SK-N-SH (cell line): ENCODE measurements around the gene MAP7D2. TPM values are rescaled to one million over a fixed set of nuclear protein-coding genes. Genes with fewer than 3 reads are reported as not detected.

ENCODE experiments used
- CTCF ChIA-PET: fragments of 300-600, 350-600 bp; formaldehyde crosslinking; extraction: SDS; loops from one replicate; lab custom pipeline; 2021; lab: Yijun Ruan, JAX
- POLR2A ChIA-PET: fragments of 350-600 bp; sonication (Branson Sonifier 250); formaldehyde crosslinking; extraction: SDS; loops from one replicate; lab custom pipeline; 2020; ENCODE audit warnings: antibody characterized with exemption, inconsistent platforms; lab: Yijun Ruan, JAX
- DNase-seq: peaks from one replicate; pipeline ENCODE4 v3.0.0; 2012
- H2AFZ ChIP-seq: fragments of 200-600 bp; sonication (generic); 2 replicates; pipeline ENCODE4 v1.8.1; 2016; ENCODE audit warnings: antibody characterized with exemption, mild to moderate bottlenecking, low read depth
- H3F3A ChIP-seq: fragments of 200-600 bp; sonication (generic); replicated peaks from 2 replicates; pipeline ENCODE3; 2016; ENCODE audit warnings: antibody characterized with exemption, mild to moderate bottlenecking; ENCODE audit not compliant: insufficient read depth
- H3K27ac ChIP-seq, 2 experiments: fragments of 200-500 bp in 1 of 2; fragments of 200-600 bp in 1 of 2; sonication (Bioruptor generic) in 1 of 2; sonication (generic), shearing (Covaris generic) in 1 of 2; 2 replicates each; pipeline versions ENCODE4 v1.5.1 to v1.6.1; 2014 to 2016; ENCODE audit warnings: low read depth in 2 of 2, inconsistent platforms in 1 of 2, low read length in 1 of 2, mild to moderate bottlenecking in 1 of 2, mixed read lengths in 1 of 2
- H3K27me3 ChIP-seq: fragments of 200-600 bp; sonication (generic), shearing (Covaris generic); 2 replicates; pipeline ENCODE4 v1.6.1; 2016; ENCODE audit warnings: mixed run types; ENCODE audit not compliant: insufficient read depth
- H3K36me3 ChIP-seq, 2 experiments: fragments of 200-500 bp in 1 of 2; fragments of 200-600 bp in 1 of 2; sonication (Bioruptor generic) in 1 of 2; sonication (generic) in 1 of 2; replicated peaks in 1 of 2; 2 replicates each; pipeline versions ENCODE3 to v1.5.1; 2014 to 2016; ENCODE audit warnings: low read length in 1 of 2, mild to moderate bottlenecking in 1 of 2; ENCODE audit not compliant: insufficient read depth in 2 of 2, control insufficient read depth in 1 of 2
- H3K4me1 ChIP-seq, 2 experiments: fragments of 200-500 bp in 1 of 2; fragments of 200-600 bp in 1 of 2; sonication (Bioruptor generic) in 1 of 2; sonication (generic), shearing (Covaris generic) in 1 of 2; 2 replicates each; pipeline versions ENCODE4 v1.5.1 to v1.6.1; 2014 to 2016; ENCODE audit warnings: low read depth in 1 of 2, low read length in 1 of 2, mixed run types in 1 of 2; ENCODE audit not compliant: insufficient read depth in 2 of 2, control insufficient read depth in 1 of 2
- H3K4me2 ChIP-seq: fragments of 200-600 bp; sonication (generic), shearing (Covaris generic); 2 replicates; pipeline ENCODE4 v1.6.1; 2017; ENCODE audit warnings: mixed run types
- H3K4me3 ChIP-seq, 2 experiments: fragments of 200-500 bp in 1 of 2; fragments of 200-600 bp in 1 of 2; sonication (Bioruptor generic) in 1 of 2; sonication (generic), shearing (Covaris generic) in 1 of 2; 2 replicates each; pipeline versions ENCODE4 v1.5.1 to v1.8.1; 2014 to 2016; ENCODE audit warnings: low read depth in 2 of 2, inconsistent platforms in 1 of 2, low read length in 1 of 2, mild to moderate bottlenecking in 1 of 2, mixed read lengths in 1 of 2, moderate library complexity in 1 of 2
- H3K79me2 ChIP-seq: fragments of 200-600 bp; sonication (generic); 2 replicates; pipeline ENCODE4 v1.8.1; 2017; ENCODE audit warnings: mild to moderate bottlenecking; ENCODE audit not compliant: insufficient read depth
- H3K9ac ChIP-seq: fragments of 200-600 bp; sonication (generic); 2 replicates; pipeline ENCODE4 v1.6.1; 2017; ENCODE audit warnings: mixed run types
- H3K9me2 ChIP-seq: fragments of 200-600 bp; sonication (generic); 2 replicates; pipeline ENCODE4 v1.6.1; 2017; ENCODE audit warnings: mixed run types
- H3K9me3 ChIP-seq: fragments of 200-600 bp; sonication (generic); 2 replicates; pipeline ENCODE4 v1.6.1; 2017; ENCODE audit warnings: mixed run types, mild to moderate bottlenecking, moderate library complexity
- H4K20me1 ChIP-seq: fragments of 200-600 bp; sonication (generic); 2 replicates; pipeline ENCODE4 v1.6.1; 2017; ENCODE audit warnings: mild to moderate bottlenecking, mixed run types; ENCODE audit not compliant: insufficient read depth
- ELF1 ChIP-seq: IDR thresholded peaks from 2 replicates; pipeline ENCODE4 v1.4.0; 2012
- EZH2phosphoT487 ChIP-seq: fragments of 200-600 bp; sonication (generic); IDR thresholded peaks from 2 replicates; pipeline ENCODE4 v1.6.1; 2017; ENCODE audit warnings: low read depth, mixed run types, mild to moderate bottlenecking, antibody characterized with exemption, moderate library complexity, borderline replicate concordance
- FOXJ3 ChIP-seq: sonication (generic); formaldehyde crosslinking; IDR thresholded peaks from 2 replicates; pipeline ENCODE4 v1.5.1; 2020; ENCODE audit warnings: mild to moderate bottlenecking, missing genetic modification reagents
- FOXM1 ChIP-seq: IDR thresholded peaks from 2 replicates; pipeline ENCODE4 v1.4.0; 2012; ENCODE audit warnings: low read depth, mild to moderate bottlenecking
- GABPA ChIP-seq: IDR thresholded peaks from 2 replicates; pipeline ENCODE4 v1.4.0; 2012; ENCODE audit warnings: low read depth, mild to moderate bottlenecking
- JUND ChIP-seq: IDR thresholded peaks from 2 replicates; pipeline ENCODE4 v1.4.0; 2012
- MEF2A ChIP-seq: IDR thresholded peaks from 2 replicates; pipeline ENCODE4 v1.4.0; 2012; ENCODE audit warnings: low read depth, borderline replicate concordance
- MXI1 ChIP-seq: IDR thresholded peaks from 2 replicates; pipeline ENCODE4 v1.6.1; 2012; ENCODE audit warnings: mild to moderate bottlenecking, low read depth, low read length, improper control_type of control experiment
- NFIC ChIP-seq: IDR thresholded peaks from 2 replicates; pipeline ENCODE4 v1.4.0; 2012; ENCODE audit warnings: borderline replicate concordance
- NRF1 ChIP-seq: IDR thresholded peaks from 2 replicates; pipeline ENCODE4 v1.6.1; 2012; ENCODE audit warnings: low read depth, mild to moderate bottlenecking, low read length
- POLR2AphosphoS5 ChIP-seq: IDR thresholded peaks from 2 replicates; pipeline ENCODE4 v1.6.1; 2012; ENCODE audit warnings: low read depth, low read length
- RAD21 ChIP-seq: IDR thresholded peaks from 2 replicates; pipeline ENCODE4 v1.6.1; 2012; ENCODE audit warnings: mild to moderate bottlenecking, low read length
- RCOR1 ChIP-seq: fragments of 150-350 bp; IDR thresholded peaks from 2 replicates; pipeline ENCODE4 v1.6.1; 2017; ENCODE audit warnings: antibody characterized with exemption, low read length
- RFX5 ChIP-seq: IDR thresholded peaks from 2 replicates; pipeline ENCODE4 v1.6.1; 2012; ENCODE audit warnings: mild to moderate bottlenecking, improper control_type of control experiment, low read length
- RXRA ChIP-seq: IDR thresholded peaks from 2 replicates; pipeline ENCODE4 v1.4.0; 2012; ENCODE audit warnings: low read depth, mild to moderate bottlenecking, borderline replicate concordance
- SMC3 ChIP-seq: IDR thresholded peaks from 2 replicates; pipeline ENCODE4 v1.6.1; 2012; ENCODE audit warnings: low read depth, low read length, improper control_type of control experiment
- TAF1 ChIP-seq: IDR thresholded peaks from 2 replicates; pipeline ENCODE4 v1.6.1; 2012; ENCODE audit warnings: low read depth, mild to moderate bottlenecking, low read length, moderate library complexity, borderline replicate concordance
- TCF12 ChIP-seq: IDR thresholded peaks from 2 replicates; pipeline ENCODE4 v1.4.0; 2012
- TEAD4 ChIP-seq: IDR thresholded peaks from 2 replicates; pipeline ENCODE4 v1.4.0; 2012; ENCODE audit warnings: mild to moderate bottlenecking, borderline replicate concordance; ENCODE audit not compliant: insufficient read depth
- WGBS: methylation state at CpG from one replicate; pipeline ENCODE4 v1.1.6; 2017; ENCODE audit warnings: low lambda C conversion rate; 5-methylcytosine and 5-hydroxymethylcytosine counted together
- polyA plus RNA-seq, 3 experiments: library from polyadenylated mRNA; depleted of rRNA; stranded (reverse); fragments of >200 nt; gene quantifications; 2 replicates each; pipeline ENCODE4 v1.2.3, GENCODE V29; 2012
- TF ChIP-seq, protein P1 (sequence below): fragments of 200-600 bp; sonication (generic); IDR thresholded peaks from 2 replicates; pipeline ENCODE4 v1.6.1; 2017; ENCODE audit warnings: antibody characterized with exemption, mild to moderate bottlenecking, moderate library complexity
- TF ChIP-seq, protein P2 (sequence below): IDR thresholded peaks from 2 replicates; pipeline ENCODE4 v1.4.0; 2012; ENCODE audit warnings: low read depth
- TF ChIP-seq, protein P3 (sequence below): IDR thresholded peaks from 2 replicates; pipeline ENCODE4 v1.4.0; 2012; ENCODE audit warnings: low read depth, borderline replicate concordance
- TF ChIP-seq, protein P4 (sequence below): fragments of 150-350 bp; IDR thresholded peaks from 2 replicates; pipeline ENCODE4 v1.6.1; 2017; ENCODE audit warnings: antibody characterized with exemption, low read length, low read depth, borderline replicate concordance
- TF ChIP-seq, protein P5 (sequence below): IDR thresholded peaks from 2 replicates; pipeline ENCODE4 v1.4.0; 2012; ENCODE audit warnings: low read depth, borderline replicate concordance

The MAP7D2 gene
- polyA plus RNA-seq, 1 of the 3 experiments (the other 2 are of a cell fraction): 2.7 TPM

DNA sequence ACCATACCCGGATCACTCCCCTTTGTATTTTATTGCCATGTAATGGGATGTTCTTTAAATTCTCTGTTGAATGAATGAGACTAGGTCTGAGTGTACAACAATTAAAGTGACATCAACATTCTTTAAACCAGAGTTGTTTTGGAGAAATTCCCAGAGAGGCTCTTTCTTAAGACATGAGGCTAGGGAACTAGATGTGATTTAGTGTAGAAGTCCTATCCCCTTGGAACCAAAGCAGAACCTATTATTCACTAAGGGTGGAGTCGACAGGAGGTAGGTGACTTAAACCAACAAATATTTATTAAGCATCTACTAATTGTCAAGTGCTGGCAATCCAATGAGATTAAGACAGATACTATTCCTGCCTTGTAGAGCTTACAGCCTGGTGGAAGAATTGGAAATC lies 23.3 kb upstream of the MAP7D2 start:
- Histone ChIP-seq H4K20me1 (peaks cover 39% of the 10 kb centered on the region), H3K9me3 (no peaks in the 10 kb centered on the region), H3K27me3 (no peaks in the 10 kb centered on the region), H3K4me2 (peak overlapping the region; percentile 87), H2AFZ (no peak overlapping the region), H3K4me3 (peak overlapping the region; percentile 90 to 93), H3K4me1 (peaks cover 4 to 11% of the 10 kb centered on the region in 2 experiments; a peak in 3 of 4 replicates), H3K79me2 (peaks cover 63% of the 10 kb centered on the region), H3K27ac (no peak overlapping the region), H3F3A (peaks cover 5% of the 10 kb centered on the region), H3K9me2 (no peaks in the 10 kb centered on the region), H3K36me3 (peaks cover 35 to 41% of the 10 kb centered on the region in 2 experiments), H3K9ac (no peak overlapping the region; the same call in 1 of the 2 replicates)
- TF ChIP-seq TAF1 (no peak), JUND (no peak), POLR2AphosphoS5 (no peak), RAD21 (no peak), FOXM1 (no peak), FOXJ3 (CRISPR knock-in tag) (no peak), TEAD4 (no peak), RCOR1 (no peak), EZH2phosphoT487 (no peak), ELF1 (no peak), MEF2A (no peak)
- CTCF ChIA-PET: interaction anchor here (1.5 kb wide), 1 partner anchor 10 kb away, joined by 4 read pairs; no protein-coding TSS in a partner anchor
- WGBS: 52% methylated on average over 2 of the region's 2 CpGs
- no peak for DNase-seq
- POLR2A ChIA-PET: no interaction called here

DNA sequence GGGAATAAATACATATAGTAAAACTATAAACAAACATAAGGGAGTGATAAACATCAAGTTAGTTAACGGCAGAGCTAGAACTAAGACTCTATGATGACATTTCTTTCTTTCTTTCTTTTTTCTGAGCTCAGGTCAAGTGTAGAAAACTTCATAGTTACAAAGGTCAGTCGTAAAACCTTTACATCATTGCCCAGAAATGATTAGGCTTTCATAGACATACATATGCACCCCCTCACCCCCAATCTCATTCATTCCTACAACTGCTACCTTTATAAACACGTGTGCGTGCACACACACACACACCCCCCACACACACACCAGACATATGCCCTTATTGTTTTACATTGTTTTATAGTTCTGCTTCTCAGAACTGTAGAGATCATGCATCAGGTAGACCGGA lies 19.2 kb upstream of the MAP7D2 start:
- H3K9ac ChIP-seq: no peak overlapping the region
- H3K27ac ChIP-seq: no peak overlapping the region
- peaks cover 68% of the 10 kb centered on the region for H3K79me2 ChIP-seq
- DNase-seq: no peak
- ChIA-PET POLR2A (no interaction called here), CTCF (no interaction called here)
- H3K4me3 ChIP-seq: no peak overlapping the region
- H3F3A ChIP-seq: peaks cover 28% of the 10 kb centered on the region
- H3K9me2 ChIP-seq: no peaks in the 10 kb centered on the region
- H3K27me3 ChIP-seq: no peaks in the 10 kb centered on the region
- TF ChIP-seq ELF1 (no peak), FOXJ3 (CRISPR knock-in tag) (no peak), MXI1 (no peak), FOXM1 (no peak), RXRA (no peak), RCOR1 (no peak), NRF1 (no peak), RFX5 (no peak), SMC3 (no peak), TEAD4 (no peak), MEF2A (no peak), GABPA (no peak), TCF12 (no peak), POLR2AphosphoS5 (no peak), NFIC (no peak)
- TF ChIP-seq, protein P1, sequence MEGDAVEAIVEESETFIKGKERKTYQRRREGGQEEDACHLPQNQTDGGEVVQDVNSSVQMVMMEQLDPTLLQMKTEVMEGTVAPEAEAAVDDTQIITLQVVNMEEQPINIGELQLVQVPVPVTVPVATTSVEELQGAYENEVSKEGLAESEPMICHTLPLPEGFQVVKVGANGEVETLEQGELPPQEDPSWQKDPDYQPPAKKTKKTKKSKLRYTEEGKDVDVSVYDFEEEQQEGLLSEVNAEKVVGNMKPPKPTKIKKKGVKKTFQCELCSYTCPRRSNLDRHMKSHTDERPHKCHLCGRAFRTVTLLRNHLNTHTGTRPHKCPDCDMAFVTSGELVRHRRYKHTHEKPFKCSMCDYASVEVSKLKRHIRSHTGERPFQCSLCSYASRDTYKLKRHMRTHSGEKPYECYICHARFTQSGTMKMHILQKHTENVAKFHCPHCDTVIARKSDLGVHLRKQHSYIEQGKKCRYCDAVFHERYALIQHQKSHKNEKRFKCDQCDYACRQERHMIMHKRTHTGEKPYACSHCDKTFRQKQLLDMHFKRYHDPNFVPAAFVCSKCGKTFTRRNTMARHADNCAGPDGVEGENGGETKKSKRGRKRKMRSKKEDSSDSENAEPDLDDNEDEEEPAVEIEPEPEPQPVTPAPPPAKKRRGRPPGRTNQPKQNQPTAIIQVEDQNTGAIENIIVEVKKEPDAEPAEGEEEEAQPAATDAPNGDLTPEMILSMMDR: no peak
- TF ChIP-seq, protein P2, sequence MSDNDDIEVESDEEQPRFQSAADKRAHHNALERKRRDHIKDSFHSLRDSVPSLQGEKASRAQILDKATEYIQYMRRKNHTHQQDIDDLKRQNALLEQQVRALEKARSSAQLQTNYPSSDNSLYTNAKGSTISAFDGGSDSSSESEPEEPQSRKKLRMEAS: no peak
- TF ChIP-seq, protein P3, sequence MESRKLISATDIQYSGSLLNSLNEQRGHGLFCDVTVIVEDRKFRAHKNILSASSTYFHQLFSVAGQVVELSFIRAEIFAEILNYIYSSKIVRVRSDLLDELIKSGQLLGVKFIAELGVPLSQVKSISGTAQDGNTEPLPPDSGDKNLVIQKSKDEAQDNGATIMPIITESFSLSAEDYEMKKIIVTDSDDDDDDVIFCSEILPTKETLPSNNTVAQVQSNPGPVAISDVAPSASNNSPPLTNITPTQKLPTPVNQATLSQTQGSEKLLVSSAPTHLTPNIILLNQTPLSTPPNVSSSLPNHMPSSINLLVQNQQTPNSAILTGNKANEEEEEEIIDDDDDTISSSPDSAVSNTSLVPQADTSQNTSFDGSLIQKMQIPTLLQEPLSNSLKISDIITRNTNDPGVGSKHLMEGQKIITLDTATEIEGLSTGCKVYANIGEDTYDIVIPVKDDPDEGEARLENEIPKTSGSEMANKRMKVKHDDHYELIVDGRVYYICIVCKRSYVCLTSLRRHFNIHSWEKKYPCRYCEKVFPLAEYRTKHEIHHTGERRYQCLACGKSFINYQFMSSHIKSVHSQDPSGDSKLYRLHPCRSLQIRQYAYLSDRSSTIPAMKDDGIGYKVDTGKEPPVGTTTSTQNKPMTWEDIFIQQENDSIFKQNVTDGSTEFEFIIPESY: no peak
- TF ChIP-seq, protein P4, sequence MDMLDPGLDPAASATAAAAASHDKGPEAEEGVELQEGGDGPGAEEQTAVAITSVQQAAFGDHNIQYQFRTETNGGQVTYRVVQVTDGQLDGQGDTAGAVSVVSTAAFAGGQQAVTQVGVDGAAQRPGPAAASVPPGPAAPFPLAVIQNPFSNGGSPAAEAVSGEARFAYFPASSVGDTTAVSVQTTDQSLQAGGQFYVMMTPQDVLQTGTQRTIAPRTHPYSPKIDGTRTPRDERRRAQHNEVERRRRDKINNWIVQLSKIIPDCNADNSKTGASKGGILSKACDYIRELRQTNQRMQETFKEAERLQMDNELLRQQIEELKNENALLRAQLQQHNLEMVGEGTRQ: no peak
- TF ChIP-seq, protein P5, sequence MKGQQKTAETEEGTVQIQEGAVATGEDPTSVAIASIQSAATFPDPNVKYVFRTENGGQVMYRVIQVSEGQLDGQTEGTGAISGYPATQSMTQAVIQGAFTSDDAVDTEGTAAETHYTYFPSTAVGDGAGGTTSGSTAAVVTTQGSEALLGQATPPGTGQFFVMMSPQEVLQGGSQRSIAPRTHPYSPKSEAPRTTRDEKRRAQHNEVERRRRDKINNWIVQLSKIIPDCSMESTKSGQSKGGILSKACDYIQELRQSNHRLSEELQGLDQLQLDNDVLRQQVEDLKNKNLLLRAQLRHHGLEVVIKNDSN: no peak
- no peak overlapping the region for H3K4me2 ChIP-seq
- H3K36me3 ChIP-seq: peaks cover 60 to 78% of the 10 kb centered on the region in 2 experiments
- peaks cover 0 to 11% of the 10 kb centered on the region in 2 experiments; a peak in 3 of 4 replicates for H3K4me1 ChIP-seq
- H2AFZ ChIP-seq: no peak overlapping the region
- H3K9me3 ChIP-seq: no peaks in the 10 kb centered on the region
- WGBS: 85% methylated on average over 5 of the region's 5 CpGs
- H4K20me1 ChIP-seq: peaks cover 39% of the 10 kb centered on the region
